IgD-negative memory B cell (primary cell): ENCODE measurements around the gene CTNNA2. TPM values are rescaled to one million over a fixed set of nuclear protein-coding genes. Genes with fewer than 3 reads are reported as not detected.

Source experiments
- H3K27ac Mint-ChIP-seq, 3 donors: one replicate each; pipeline ENCODE4 v1.8.0; 2020 to 2022; ENCODE audit warnings: mild to moderate bottlenecking in 3 of 3, mixed read lengths in 3 of 3, moderate library complexity in 1 of 3
- H3K27me3 Mint-ChIP-seq: one replicate; pipeline ENCODE4 v1.8.0; 2021; ENCODE audit warnings: mixed read lengths
- H3K36me3 Mint-ChIP-seq: one replicate; pipeline ENCODE4 v1.8.0; 2020; ENCODE audit warnings: mild to moderate bottlenecking, mixed read lengths
- H3K4me1 Mint-ChIP-seq, 3 donors: one replicate each; pipeline ENCODE4 v1.8.0; 2020 to 2022; ENCODE audit warnings: mixed read lengths in 3 of 3, mild to moderate bottlenecking in 1 of 3
- H3K4me3 Mint-ChIP-seq, 4 donors: one replicate each; pipeline ENCODE4 v1.8.0; 2020 to 2022; ENCODE audit warnings: mild to moderate bottlenecking in 4 of 4, mixed read lengths in 4 of 4, moderate library complexity in 3 of 4
- H3K9me3 Mint-ChIP-seq, 3 donors: one replicate each; pipeline ENCODE4 v1.8.0; 2020 to 2021; ENCODE audit warnings: mixed read lengths in 3 of 3, mild to moderate bottlenecking in 1 of 3
- polyA plus RNA-seq: library from polyadenylated mRNA; unstranded; fragments of 300-500 nt; fragmentation: Illumina TruSeq; gene quantifications from one replicate; pipeline ENCODE4 v1.2.3, GENCODE V29; 2021

Gene CTNNA2
- polyA plus RNA-seq, 1 donor from 2014 or later = not detected

DNA sequence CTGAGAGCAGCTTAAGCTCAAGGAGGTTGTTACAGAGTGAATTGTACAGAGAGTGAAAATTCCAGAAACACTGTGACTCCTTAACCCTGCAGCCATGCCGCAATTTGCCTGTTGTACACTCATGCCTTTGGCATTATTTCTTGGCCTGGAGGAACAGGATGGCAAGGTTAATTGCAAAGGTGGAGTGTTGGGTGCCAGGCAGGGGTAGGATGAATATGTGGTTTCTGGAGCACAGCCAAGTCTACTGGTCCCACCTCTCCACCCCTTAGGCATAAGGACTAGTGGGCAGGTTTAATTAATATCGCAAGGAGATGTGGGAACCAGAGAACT is 541.5 kb downstream of the CTNNA2 start:
- H3K36me3 Mint-ChIP-seq = no peaks in the 10 kb centered on the region

DNA sequence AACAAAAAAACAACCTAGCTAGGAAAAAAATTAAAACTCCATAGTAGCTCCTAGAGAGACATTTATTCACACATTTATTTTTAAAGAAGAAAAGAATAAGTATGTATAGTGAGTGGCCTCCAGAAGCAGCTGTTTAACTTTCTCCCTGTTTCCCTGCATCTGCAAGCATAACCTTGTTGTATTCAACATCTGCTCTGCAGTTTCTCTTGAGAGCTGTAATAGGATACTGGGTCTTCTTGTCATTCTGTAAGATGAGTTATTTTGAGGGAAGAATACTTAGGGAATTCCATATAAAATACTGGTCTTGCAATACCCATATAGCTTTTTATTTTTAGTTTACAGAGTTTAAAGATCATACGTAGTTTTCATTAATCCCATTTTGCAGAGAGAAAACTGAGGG is 545.1 kb downstream of the CTNNA2 start:
- Mint-ChIP-seq H3K27me3 (no peaks in the 10 kb centered on the region), H3K4me1 (no peaks in the 10 kb centered on the region), H3K9me3 (peaks cover 0 to 6% (median under 1%) of the 10 kb centered on the region in 3 donors), H3K27ac (no peak overlapping the region), H3K4me3 (no peak overlapping the region), H3K36me3 (no peaks in the 10 kb centered on the region)

More for the DNA sequence above, 541.5 kb downstream of the CTNNA2 start:
- peaks cover 0 to 3% (median 0%) of the 10 kb centered on the region in 3 donors for H3K9me3 Mint-ChIP-seq
- H3K27ac Mint-ChIP-seq = no peak overlapping the region
- H3K4me1 Mint-ChIP-seq = no peaks in the 10 kb centered on the region
- no peaks in the 10 kb centered on the region for H3K27me3 Mint-ChIP-seq
- no peak overlapping the region for H3K4me3 Mint-ChIP-seq

DNA sequence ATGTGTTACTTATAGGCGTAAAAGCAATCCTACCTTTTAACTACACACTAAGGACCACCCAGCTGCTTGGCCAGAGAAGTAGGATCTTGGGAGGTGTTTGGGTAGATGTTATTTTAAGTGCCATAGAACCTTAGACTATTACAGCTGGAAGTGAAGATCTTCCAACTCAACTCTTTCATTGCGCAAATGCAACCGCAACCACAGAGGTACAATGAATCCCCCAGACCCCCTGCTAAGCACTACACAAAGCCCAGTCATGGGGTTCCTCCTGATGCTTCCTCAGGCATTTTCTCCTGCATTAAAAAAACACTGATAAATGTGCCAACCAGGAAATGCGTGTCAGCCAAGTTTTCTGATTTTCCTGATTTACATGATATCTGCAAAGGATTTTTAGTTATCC is 545.7 kb downstream of the CTNNA2 start:
- H3K36me3 Mint-ChIP-seq = no peaks in the 10 kb centered on the region
- no peak overlapping the region for H3K27ac Mint-ChIP-seq
- H3K4me3 Mint-ChIP-seq = no peak overlapping the region
- H3K4me1 Mint-ChIP-seq = no peaks in the 10 kb centered on the region
- H3K9me3 Mint-ChIP-seq = peaks cover 0 to 6% (median 3%) of the 10 kb centered on the region in 3 donors
- no peaks in the 10 kb centered on the region for H3K27me3 Mint-ChIP-seq

GRCh38 chr2:80059447-80059846 is 546.6 kb downstream of the CTNNA2 start:
- H3K36me3 Mint-ChIP-seq = no peaks in the 10 kb centered on the region
- no peaks in the 10 kb centered on the region for H3K27me3 Mint-ChIP-seq
- H3K9me3 Mint-ChIP-seq = peaks cover 0 to 6% (median 3%) of the 10 kb centered on the region in 3 donors
- no peaks in the 10 kb centered on the region for H3K4me1 Mint-ChIP-seq
- H3K27ac Mint-ChIP-seq = no peak overlapping the region
- H3K4me3 Mint-ChIP-seq = no peak overlapping the region

- Mint-ChIP-seq H3K27me3 (no peaks in the 10 kb centered on the region), H3K4me1 (no peaks in the 10 kb centered on the region), H3K27ac (no peak overlapping the region), H3K36me3 (no peaks in the 10 kb centered on the region), H3K9me3 (peaks cover 0 to 3% (median 3%) of the 10 kb centered on the region in 3 donors), H3K4me3 (no peak overlapping the region)
These were observed 549.0 kb downstream of the CTNNA2 start for GRCh38 chr2:80061881-80062280.

GRCh38 chr2:80062298-80062697 is 549.4 kb downstream of the CTNNA2 start:
- Mint-ChIP-seq H3K27me3 (no peaks in the 10 kb centered on the region), H3K4me3 (no peak overlapping the region), H3K27ac (no peak overlapping the region), H3K36me3 (no peaks in the 10 kb centered on the region), H3K9me3 (peaks cover 0 to 3% (median 3%) of the 10 kb centered on the region in 3 donors), H3K4me1 (no peaks in the 10 kb centered on the region)

GRCh38 chr2:80068038-80068731 is 555.3 kb downstream of the CTNNA2 start:
- H3K4me3 Mint-ChIP-seq = no peak overlapping the region
- H3K36me3 Mint-ChIP-seq = no peaks in the 10 kb centered on the region
- peaks cover 0 to 4% (median 3%) of the 10 kb centered on the region in 3 donors for H3K9me3 Mint-ChIP-seq
- H3K27me3 Mint-ChIP-seq = no peaks in the 10 kb centered on the region
- H3K27ac Mint-ChIP-seq = no peak overlapping the region
- H3K4me1 Mint-ChIP-seq = no peaks in the 10 kb centered on the region

DNA sequence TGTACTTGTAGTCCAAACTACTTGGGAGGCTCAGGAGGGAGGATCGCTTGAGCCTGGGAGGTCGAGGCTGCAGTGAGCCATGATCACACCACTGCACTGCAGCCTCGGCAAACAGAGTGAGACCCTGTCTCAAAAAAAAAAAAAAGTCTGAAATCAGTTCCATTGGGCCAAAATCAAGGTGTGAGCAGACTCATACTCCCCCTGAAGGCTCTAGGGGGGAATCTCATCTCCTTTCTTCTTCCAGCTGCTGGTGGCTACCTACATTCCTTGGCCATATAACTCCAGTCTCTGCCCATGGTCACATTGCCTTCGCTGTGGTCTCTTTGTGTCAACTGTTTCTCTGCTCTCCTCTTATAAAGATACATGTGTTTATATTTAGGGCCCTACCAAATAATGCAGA is 557.7 kb downstream of the CTNNA2 start:
- Mint-ChIP-seq H3K27ac (no peak overlapping the region), H3K4me3 (no peak overlapping the region), H3K27me3 (no peaks in the 10 kb centered on the region), H3K9me3 (peaks cover 0 to 4% (median 3%) of the 10 kb centered on the region in 3 donors), H3K4me1 (no peaks in the 10 kb centered on the region), H3K36me3 (no peaks in the 10 kb centered on the region)

DNA sequence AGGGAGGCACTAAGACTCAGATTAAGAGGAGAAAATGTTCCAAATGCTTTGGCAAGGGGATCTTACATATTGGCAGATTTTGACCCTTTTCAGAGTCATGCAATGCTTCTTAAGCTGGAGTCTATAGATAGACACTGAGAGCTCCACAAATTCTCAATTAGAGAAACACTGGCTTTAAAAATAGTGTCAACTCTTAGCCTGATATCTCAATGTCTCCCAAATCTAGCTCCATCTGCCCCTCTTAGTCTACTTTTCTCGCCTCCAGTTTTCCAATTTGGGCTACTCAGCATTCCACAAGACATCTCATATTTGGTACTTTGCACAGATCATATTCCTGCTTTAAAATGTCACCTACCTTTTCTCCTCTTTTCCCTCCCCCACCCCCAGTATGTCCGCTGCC is 559.1 kb downstream of the CTNNA2 start:
- Mint-ChIP-seq H3K4me3 (peak overlapping the region in 1 of 4 donors; percentile 18), H3K27me3 (no peaks in the 10 kb centered on the region), H3K9me3 (peaks cover 0 to 4% (median 4%) of the 10 kb centered on the region in 3 donors), H3K27ac (no peak overlapping the region), H3K36me3 (no peaks in the 10 kb centered on the region), H3K4me1 (no peaks in the 10 kb centered on the region)

DNA sequence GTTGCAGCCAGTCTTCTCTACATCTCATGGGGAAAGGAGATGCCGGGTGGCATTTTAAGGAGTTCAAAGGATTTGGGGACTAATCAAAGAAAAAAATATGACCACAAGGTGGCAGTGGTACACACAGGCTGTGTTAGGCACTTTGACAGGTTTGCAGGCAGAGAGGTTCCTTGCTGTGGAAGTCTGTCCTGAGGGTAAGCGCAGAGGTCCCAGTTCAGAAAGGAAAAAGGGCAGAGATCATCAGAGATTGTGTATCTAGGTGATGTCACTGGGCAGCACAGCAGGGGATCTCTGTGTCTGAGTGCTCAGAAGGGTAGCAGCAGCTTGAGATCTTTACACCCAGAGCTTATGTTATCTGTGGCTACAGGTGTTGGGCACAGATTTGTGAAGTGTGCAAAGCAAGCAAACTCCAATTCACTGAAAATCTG is 560.3 kb downstream of the CTNNA2 start:
- no peaks in the 10 kb centered on the region for H3K36me3 Mint-ChIP-seq
- H3K4me3 Mint-ChIP-seq = no peak overlapping the region
- H3K27me3 Mint-ChIP-seq = no peaks in the 10 kb centered on the region
- no peak overlapping the region for H3K27ac Mint-ChIP-seq
- H3K9me3 Mint-ChIP-seq = peaks cover 0 to 2% (median 2%) of the 10 kb centered on the region in 3 donors
- H3K4me1 Mint-ChIP-seq = no peaks in the 10 kb centered on the region

- Mint-ChIP-seq H3K27me3 (no peaks in the 10 kb centered on the region), H3K27ac (no peak overlapping the region), H3K9me3 (peaks cover 0 to 2% (median 2%) of the 10 kb centered on the region in 3 donors), H3K4me3 (no peak overlapping the region), H3K4me1 (no peaks in the 10 kb centered on the region), H3K36me3 (no peaks in the 10 kb centered on the region)
These were observed 561.6 kb downstream of the CTNNA2 start for GRCh38 chr2:80074321-80075070.

DNA sequence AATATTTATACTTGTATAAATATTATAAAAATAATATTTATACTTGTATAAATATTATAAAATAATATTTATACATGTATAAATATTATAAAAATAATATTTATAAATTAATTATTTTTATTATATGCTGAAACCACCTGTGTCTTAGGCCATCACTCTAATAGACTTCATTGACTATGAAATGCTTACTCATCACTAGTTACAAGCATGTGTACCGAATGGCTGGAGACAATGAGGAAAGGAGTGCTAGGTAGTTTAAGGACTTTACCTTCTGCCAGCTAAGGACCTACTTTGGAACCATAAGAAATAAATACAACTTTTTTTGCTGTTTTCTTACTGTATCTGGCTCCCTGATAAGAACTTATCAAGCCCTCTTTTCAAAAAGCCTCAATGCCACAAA is 562.9 kb downstream of the CTNNA2 start:
- no peaks in the 10 kb centered on the region for H3K27me3 Mint-ChIP-seq
- H3K4me3 Mint-ChIP-seq = no peak overlapping the region

DNA sequence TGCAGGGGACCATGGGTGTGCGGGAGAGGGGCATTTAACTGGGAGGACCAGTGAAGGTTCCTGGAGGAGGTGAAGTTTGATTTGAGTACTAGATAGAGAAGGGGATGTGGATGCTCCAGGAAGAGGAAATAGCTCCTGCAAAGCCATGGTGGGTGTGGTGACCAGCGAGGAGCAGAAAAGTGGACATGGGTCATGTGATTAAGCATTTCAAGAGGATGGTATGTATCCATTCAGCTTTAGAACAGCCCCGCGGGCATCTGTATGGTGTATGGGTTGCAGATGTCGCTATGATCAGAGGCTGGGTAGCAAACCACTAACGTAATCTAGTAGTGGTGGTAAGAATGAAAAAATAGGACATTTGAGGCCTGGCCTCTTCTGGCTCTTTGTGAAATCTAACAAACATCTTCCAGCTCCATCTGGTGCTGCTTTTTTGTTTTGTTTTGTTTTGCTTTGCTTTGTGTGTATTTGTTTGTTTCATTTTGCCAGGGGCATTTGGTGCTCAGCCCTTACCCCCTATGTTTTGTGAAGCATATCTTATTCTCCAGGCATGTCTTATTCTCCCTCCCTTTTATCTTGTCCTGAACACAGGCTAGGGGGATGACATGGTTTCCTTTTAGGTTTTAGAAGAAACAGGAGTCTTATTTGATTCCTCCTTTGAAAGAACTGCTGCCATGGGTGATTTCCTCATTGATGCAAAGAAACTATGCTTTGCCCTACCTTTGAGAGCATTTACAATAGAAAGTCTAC is 565.6 kb downstream of the CTNNA2 start:
- Mint-ChIP-seq H3K9me3 (peaks cover 0 to 5% (median 2%) of the 10 kb centered on the region in 3 donors), H3K4me1 (no peaks in the 10 kb centered on the region), H3K4me3 (no peak overlapping the region), H3K27ac (peak overlapping the region in 1 of 3 donors; percentile 39), H3K27me3 (no peaks in the 10 kb centered on the region), H3K36me3 (no peaks in the 10 kb centered on the region)

More for the DNA sequence above, 562.9 kb downstream of the CTNNA2 start:
- Mint-ChIP-seq H3K36me3 (no peaks in the 10 kb centered on the region), H3K9me3 (peaks cover 0 to 5% (median 2%) of the 10 kb centered on the region in 3 donors), H3K27ac (no peak overlapping the region), H3K4me1 (no peaks in the 10 kb centered on the region)

- H3K4me1 Mint-ChIP-seq = no peaks in the 10 kb centered on the region
- no peaks in the 10 kb centered on the region for H3K36me3 Mint-ChIP-seq
- H3K4me3 Mint-ChIP-seq = no peak overlapping the region
- H3K27ac Mint-ChIP-seq = no peak overlapping the region
- H3K27me3 Mint-ChIP-seq = no peaks in the 10 kb centered on the region
- H3K9me3 Mint-ChIP-seq = peaks cover 0 to 5% (median 2%) of the 10 kb centered on the region in 3 donors
These were observed 568.1 kb downstream of the CTNNA2 start for GRCh38 chr2:80080957-80081356.

DNA sequence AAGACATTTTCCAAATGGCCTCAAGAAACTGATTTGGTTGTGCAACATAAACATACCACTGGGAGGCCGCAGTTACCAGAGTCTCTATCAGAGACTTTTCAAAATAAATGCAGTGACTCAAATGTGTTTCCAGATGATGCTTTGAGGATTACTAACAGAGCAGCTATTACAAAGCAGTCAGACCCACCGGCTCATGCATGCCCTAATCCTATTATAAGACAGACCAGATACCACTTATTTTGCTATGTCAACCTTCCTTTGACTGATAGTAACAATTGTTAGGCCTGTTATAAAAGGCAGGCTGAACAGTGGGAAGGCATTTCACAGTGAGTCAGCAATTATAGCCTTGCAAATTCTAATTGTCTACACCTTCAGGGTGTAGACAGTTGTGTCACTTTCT is 574.0 kb downstream of the CTNNA2 start:
- Mint-ChIP-seq H3K9me3 (no peaks in the 10 kb centered on the region), H3K27ac (no peak overlapping the region), H3K27me3 (no peaks in the 10 kb centered on the region), H3K4me1 (no peaks in the 10 kb centered on the region), H3K4me3 (no peak overlapping the region), H3K36me3 (no peaks in the 10 kb centered on the region)
